NK-92 treated with Interleukin-12 subunit alpha and Interleukin-12 subunit beta, amount 100 ng/mL, for 24 hours (cell line): ENCODE measurements around the gene TMEM266.
A peak's percentile ranks its signal among the peaks of the same experiment; 100 is the strongest.
"Not testable (repeated sequence)": the region's sequence is repeated elsewhere in the genome, so short reads cannot be mapped to it uniquely, and the experiment has no call there.

Experiments used
- DNase-seq: peaks from one replicate; lab custom pipeline; 2025; lab: John Stamatoyannopoulos, UW

Gene TMEM266

GRCh38 chr15:76059320-76060117, at the start of gene TMEM266:
TSS of gene TMEM266 (plus strand) at chr15:76059985. CDS start at chr15:76134264, 74,279 bp downstream.
- DNase-seq: no peak

DNA sequence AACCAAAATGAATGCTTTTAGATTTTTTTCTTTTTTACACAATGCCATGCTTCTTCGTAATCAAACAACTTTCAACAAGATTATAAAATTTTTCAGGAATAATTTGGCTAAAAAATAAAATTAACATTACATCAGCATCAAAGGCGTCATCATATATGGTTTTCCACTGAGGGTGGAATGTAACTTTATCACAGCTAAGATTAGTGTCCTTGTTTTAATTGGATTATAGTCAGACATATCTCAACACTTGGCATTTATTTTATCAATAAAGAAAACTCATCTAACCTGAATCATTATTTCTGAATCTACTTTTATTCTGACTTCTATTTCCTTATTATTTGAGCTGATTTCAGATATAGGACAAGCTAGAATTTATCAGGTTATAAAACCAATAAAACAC, 49.2 kb upstream of the TMEM266 start:
- DNase-seq: no peak

DNA sequence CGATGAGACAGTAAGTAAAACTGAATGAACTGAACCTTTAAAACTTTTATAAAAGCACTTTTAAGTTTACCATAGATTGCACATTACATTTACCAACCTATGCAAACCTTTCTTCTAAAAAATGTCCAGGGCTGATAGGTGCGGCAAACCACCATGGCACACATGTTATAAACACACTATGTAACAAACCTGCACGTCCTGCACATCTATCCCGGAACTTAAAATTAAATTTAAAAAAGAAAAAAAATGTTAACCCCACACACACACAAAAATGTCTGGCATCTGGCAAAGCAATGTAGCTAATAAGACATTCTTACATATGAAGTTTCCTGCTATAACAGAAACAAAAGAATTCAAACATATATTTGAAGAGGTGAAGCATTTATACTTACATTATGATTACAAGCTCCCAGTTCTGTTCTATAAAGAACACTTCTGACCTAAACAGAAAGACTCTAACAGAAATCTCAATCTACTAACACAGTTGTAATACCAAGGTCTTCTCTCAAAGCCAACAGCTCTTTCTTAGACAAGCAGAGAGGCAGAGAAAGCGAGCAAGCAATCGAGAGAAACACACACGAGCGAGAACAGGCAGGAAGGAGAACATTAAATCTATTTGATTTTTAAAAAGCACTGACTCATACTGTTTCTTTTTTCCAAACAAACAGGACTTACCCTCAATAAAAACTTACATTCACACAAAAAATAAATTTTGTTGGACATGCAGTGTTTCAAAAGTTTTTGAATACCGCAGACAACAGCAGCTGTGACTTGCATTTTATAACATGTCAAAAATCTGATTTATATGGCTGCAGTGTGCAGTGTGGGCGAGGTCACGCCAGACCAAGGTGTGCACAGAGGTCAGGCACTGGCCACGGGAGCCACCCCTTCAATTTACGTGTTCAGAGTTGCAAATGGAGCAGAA, 47.9 kb upstream of the TMEM266 start, which contains the start of gene NRG4:
Gene NRG4, minus strand, starts transcription at position 798 of the 925 bp plus-strand sequence. CDS start 1,194 bp downstream, outside the sequence.
- DNase-seq: peak; percentile 27

- not testable (repeated sequence) for DNase-seq
These were observed 46.3 kb upstream of the TMEM266 start for GRCh38 chr15:76013470-76013869.

DNA sequence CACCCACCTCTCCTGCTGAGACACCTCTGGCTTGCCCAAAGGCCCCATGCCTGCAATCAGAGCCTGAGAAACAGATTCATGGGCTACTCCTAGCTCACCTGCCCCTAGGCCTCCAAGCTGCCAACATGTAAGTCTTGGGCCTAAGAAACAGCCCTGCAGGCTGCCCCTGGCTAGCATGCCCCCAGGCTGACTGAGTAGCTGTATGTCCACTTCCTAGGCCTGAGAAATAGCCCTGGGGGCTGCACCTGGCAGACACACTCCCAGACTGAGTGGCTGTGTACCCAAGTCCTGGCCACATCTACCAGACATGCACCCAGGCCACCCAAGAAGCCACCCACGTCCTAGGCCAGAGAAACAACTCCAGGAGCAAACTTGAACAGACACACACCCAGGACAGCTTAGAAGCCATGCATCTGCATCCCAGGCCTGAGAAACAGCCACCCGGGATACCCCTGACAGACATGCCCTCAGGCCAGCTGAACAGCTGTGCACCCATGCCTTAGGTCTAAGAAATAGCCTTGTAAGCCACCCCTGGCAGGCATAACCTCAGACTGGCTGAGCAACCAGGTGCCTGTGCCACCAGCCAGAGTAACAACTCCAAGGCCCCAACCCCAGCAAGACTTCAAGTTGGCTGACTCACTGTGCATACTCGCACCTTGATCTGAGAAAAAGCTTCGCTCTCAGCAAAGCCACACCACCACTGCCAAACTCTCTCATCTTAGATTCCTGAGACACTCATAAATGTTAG, 35.6 kb upstream of the TMEM266 start:
- DNase-seq: no peak

DNA sequence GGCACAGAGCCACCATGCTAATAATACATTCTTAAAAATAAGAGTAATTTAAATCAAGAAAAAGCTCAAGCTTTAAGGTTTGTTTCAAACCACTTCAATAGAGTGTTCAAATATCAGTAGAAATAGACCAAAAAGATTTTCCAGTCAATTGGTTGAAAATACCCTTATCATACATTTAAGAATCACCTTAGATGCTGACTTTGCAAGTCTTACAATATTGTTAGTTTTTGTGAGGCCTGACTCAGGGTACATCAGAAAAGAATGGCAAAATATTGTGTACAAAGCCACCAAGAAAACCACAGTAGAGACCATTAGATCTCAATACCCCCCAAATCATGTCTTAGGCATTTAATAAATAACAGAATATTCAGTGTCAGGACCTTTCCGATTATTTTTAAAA, 27.7 kb upstream of the TMEM266 start:
- DNase-seq: no peak

GRCh38 chr15:76033438-76033837, 26.3 kb upstream of the TMEM266 start:
- DNase-seq: no peak

DNA sequence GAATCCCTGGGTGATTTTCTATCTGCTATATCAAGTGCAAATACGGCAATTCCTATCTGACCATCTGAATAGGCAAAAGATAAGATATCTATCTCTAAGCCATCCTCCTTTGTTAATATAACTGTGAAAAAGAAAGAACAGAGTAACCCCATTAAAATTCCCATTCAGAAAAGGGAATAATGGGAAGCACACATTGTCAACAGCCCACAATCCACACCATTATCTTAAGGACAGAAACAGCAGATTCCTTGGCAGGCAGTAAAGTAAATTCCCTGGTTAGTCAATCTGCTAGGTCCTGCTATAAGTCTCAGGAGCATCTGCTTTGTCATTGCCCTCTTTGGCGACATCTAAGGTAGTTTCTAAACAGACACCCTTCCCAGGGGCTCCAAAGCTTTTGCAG, 25.7 kb upstream of the TMEM266 start:
- no peak for DNase-seq

GRCh38 chr15:76035593-76035992, 24.2 kb upstream of the TMEM266 start:
- DNase-seq: no peak

- no peak for DNase-seq
These were observed 21.3 kb upstream of the TMEM266 start for GRCh38 chr15:76038512-76038911.

- DNase-seq: not testable (repeated sequence)
These were observed 5.6 kb upstream of the TMEM266 start for GRCh38 chr15:76054201-76054600.

DNA sequence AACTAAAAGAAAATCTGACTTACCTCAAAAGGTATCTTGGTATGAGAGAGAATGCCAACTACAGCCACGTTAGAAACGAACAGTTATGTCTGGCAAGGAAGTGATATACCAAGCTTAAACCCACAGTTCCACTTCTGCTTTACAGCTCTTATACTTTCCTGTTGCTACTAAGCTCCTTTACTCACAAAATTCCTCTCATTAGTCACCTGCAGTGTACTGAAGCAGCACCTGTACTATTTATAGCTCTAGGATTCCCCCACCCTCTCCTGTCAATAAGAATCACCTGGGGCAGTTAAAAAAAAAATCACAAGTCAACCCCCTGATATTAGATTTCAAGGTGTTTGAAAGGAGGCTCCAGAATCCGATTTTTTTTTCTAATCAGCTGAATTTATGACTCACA, 2.9 kb upstream of the TMEM266 start:
- no peak for DNase-seq

DNA sequence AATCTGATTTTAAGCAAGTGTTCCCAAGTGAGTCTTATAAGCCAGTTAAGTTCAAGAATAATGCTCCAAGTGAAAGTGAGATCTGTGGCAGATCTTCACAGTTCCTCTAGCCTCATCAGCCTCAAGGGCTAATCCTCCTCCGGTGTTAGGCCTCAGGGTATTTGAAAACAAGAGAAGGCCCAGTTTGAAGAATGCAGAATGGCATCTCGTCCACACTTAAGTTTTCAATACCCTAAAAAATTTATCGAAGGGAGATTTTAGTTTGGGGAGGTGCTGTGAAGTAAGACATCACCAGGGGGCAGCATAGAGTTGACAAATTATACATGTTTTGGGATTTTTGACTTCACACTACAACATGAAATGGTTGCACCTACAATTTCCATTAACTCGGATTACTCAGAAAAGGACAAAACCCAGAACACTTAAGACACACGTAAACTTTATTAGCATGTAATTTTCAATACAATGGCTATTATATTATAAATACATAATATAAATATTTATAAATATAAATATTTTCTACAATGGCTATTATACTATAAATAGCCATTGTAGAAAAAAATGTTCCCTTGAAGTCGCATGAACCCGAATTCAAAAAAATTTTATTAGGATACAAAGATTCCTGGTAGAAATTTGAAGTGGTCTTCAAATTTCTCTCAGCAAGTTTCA, 2.3 kb upstream of the TMEM266 start:
- no peak for DNase-seq

GRCh38 chr15:76058714-76059319, 968 bp upstream of the TMEM266 start:
- no peak for DNase-seq

DNA sequence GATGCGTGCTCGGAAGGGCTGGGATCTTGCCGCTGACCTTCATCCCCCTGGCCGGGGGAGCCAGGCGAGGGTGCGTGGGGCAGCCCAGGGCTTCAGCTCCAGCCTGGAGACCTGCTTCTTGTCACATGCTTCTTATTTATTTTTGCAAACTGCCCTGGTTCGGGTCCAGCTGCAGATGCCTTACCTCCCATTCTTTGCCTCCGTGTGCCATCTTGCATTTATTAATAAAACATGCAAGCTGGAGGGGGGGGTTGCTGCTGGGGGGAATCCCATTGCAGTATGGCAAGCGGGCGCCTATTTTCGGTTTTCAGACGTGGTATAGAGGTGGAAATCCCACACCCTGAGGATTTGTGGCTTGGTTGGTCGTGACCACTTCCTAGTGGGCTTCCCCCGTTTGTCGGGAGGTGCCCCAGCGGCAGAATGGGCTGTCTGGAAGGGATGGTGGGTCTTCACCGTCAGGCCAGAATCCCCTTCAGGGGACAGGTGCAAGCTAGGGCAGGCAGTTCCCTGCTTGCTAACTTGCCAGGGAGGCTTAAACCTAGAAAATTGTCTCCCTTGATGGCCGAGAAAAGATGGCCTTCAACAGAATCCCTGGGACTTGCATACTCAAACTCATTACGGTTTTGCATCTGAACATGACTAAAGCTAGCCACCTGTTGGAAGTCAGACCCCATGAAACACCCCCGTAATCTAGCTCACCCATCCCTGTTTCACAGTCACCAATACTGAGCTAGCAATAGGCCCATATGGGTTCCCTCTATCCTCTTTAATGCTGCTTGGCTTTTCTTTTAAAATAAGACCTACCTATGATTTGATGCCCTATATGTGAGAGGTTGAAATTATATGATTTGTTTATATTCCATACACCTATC, 569 bp downstream of the TMEM266 start:
- no peak for DNase-seq

- no peak for DNase-seq
These were observed 1.9 kb downstream of the TMEM266 start for GRCh38 chr15:76061700-76062099.

DNA sequence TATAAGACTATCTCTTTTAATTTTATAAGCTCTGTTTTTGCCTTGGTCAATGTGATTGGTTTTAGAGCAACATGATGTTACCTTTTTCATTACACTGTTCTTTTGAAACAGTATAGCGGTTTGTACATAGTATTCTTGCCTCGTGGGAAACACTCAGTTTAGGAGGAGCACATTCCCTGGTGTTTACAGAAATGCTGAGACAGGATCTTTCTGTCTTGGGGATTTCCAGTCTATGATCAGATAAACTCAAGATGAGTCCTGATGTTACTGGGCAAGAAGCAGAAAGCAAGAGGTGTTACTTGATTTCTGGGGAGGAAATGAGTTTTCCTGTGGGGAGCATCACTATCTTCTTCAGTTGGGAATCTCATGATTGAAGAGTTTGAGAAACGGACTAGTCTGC, 2.5 kb downstream of the TMEM266 start:
- no peak for DNase-seq

DNA sequence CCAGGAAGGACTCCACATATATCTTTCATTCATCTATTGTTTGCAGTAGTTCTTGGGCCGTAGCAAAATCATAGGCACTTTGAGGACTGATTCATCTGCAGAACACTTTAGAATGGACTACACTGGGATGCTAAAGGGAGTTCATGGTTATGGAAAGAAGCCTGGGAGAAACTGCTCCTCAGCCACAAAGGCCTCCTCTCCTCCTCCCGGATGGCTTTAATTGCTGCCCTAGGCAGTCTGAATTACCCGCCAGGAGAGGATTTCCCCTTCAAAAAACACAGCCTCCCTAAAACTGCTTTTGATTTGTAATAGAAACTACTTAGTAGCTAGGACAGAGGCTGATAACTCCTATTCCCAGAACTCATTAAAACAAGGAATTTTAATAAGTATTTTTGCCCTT, 4.6 kb downstream of the TMEM266 start:
- no peak for DNase-seq

DNA sequence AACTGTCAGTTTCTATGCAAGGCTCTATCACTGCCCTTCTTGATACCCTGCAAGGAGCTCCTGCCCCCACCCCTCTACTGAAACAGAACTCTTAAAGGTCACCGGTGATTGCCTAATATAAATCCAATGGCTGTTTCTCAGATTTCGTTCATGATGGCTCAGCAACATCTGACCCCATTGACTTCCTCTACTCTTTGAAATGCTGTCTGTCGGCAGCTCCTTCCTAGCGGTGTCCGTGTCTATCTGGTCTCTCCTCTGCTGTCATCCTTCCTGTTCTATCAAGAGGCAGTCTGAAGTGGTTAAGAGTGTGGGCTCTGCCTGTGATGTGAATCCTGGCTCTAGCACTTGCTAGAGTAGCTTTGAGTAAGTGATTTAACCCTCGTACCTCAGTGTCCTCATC, 5.5 kb downstream of the TMEM266 start:
- DNase-seq: no peak

GRCh38 chr15:76065793-76066192, 6.0 kb downstream of the TMEM266 start:
- DNase-seq: no peak
